Fibroblast of mammary gland (primary cell): ENCODE measurements around the gene LARP4B.

Source experiments
- DNase-seq: peaks from one replicate; pipeline ENCODE4 v3.0.0-alpha.2; 2010; ENCODE audit warnings: low read depth
- H3K4me3 ChIP-seq: 2 replicates; pipeline ENCODE4 v1.5.1; 2011; ENCODE audit warnings: low read depth, mild to moderate bottlenecking, low read length, moderate library complexity; ENCODE audit not compliant: control insufficient read depth
- TF ChIP-seq, protein P1 (sequence below): conservative IDR thresholded peaks from 2 replicates; pipeline ENCODE4 v1.5.1; 2011; ENCODE audit warnings: low read depth, low read length, inconsistent platforms; ENCODE audit not compliant: control insufficient read depth, insufficient read depth

The LARP4B gene

DNA sequence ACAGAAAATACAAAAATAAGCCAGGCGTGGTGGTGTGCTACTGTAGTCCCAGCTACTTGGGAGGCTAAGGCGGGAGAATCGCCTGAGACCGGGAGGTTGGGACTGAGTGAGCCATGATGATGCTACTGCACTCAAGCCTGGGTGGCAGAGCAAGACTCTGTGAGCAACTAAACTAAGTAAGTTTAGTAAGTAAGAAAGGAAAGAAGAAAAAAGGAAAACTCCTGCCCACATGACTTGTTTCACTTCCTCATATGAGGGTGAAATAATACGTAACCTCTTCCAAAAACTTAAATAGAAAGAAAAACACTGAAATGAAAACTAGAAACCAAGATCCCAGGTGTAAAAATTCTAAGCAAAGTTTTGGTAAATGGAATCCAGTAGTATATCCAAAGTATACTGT is 79.6 kb downstream of the LARP4B start:
- TF ChIP-seq, protein P1, sequence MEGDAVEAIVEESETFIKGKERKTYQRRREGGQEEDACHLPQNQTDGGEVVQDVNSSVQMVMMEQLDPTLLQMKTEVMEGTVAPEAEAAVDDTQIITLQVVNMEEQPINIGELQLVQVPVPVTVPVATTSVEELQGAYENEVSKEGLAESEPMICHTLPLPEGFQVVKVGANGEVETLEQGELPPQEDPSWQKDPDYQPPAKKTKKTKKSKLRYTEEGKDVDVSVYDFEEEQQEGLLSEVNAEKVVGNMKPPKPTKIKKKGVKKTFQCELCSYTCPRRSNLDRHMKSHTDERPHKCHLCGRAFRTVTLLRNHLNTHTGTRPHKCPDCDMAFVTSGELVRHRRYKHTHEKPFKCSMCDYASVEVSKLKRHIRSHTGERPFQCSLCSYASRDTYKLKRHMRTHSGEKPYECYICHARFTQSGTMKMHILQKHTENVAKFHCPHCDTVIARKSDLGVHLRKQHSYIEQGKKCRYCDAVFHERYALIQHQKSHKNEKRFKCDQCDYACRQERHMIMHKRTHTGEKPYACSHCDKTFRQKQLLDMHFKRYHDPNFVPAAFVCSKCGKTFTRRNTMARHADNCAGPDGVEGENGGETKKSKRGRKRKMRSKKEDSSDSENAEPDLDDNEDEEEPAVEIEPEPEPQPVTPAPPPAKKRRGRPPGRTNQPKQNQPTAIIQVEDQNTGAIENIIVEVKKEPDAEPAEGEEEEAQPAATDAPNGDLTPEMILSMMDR, result no peak
- no peak for DNase-seq
- no peak overlapping the region for H3K4me3 ChIP-seq

DNA sequence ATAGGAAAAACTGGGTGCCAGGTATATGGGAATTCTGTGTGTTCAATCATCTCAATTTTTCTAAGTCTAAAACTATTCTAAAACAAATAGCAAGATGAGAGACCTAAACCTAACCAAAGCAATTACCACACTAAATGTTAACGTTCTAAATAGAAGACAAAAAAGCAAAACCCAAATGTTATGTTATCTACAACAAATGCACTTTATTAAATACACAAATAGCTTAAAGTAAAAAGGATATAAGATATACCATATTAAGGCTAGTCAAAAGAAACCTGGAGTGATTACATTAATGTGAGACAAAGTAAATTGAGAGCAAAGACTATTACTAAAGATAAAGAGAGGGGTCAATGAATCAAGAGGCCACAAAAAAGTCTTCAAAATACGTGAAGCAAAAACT is 81.4 kb downstream of the LARP4B start:
- DNase-seq, result no peak
- H3K4me3 ChIP-seq, result no peak overlapping the region
- TF ChIP-seq, protein P1, result no peak

DNA sequence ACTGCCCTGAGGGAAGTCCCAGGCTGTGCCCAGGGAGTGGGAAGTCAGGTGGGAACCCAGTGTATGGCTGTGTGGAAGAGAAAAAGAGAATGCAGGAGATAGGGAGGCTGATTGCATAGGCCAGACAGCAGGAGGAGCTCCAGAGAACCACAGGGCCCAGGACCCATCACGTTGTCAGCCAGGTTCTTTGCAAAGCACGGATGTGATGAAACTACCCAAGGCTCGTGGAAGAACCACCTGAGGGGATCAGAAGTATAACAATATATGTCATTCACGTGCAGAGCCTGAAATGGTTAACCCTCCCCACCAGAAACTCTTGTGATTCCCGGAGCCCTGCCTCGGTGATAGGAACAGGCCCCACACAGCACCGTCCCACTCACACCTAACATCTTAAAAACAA is 83.6 kb downstream of the LARP4B start:
- no peak overlapping the region for H3K4me3 ChIP-seq
- TF ChIP-seq, protein P1, result peak; percentile 1
- no peak for DNase-seq

GRCh38 chr10:846126-846685 is 85.3 kb downstream of the LARP4B start:
- no peak for DNase-seq
- TF ChIP-seq, protein P1, result no peak
- no peak overlapping the region for H3K4me3 ChIP-seq

DNA sequence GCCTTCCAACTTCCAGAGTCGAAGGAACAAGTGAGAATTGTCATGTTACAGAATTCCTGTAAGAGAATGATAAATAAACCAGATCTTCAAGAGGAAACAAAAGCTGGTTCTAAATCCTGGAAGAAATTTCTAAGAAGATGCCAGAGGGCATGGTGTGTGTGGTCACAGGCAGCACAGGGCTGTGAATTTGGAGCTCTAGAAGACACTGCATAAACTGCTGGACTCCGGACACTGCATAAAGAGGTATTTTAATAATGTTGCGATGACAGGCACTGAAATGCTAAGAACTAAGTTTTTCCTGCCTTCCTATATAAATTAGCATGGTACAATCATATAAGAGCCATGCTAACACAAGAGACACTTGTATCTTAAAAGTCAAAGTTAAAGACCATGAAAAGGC is 86.0 kb downstream of the LARP4B start:
- H3K4me3 ChIP-seq, result no peak overlapping the region
- no peak for DNase-seq
- TF ChIP-seq, protein P1, result no peak

DNA sequence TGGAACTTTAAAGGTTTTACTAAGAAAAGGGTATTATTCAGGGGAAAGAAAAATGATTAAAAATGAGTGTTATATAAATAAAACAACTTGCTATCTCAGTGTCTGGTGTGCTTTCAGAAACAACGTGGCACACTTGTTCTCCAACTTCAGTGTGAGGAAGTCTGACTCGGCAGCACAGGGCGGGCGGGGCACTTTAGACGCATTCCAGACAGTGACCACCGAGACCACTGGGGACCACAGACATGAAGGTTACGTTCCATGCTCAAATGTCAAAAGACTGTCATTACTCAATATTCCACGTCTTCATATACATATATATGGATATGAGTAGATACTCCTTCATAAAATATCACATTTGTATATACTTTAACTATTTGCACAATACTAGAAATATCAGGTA is 87.0 kb downstream of the LARP4B start:
- DNase-seq, result peak; percentile 31
- TF ChIP-seq, protein P1, result no peak
- H3K4me3 ChIP-seq, result no peak overlapping the region

DNA sequence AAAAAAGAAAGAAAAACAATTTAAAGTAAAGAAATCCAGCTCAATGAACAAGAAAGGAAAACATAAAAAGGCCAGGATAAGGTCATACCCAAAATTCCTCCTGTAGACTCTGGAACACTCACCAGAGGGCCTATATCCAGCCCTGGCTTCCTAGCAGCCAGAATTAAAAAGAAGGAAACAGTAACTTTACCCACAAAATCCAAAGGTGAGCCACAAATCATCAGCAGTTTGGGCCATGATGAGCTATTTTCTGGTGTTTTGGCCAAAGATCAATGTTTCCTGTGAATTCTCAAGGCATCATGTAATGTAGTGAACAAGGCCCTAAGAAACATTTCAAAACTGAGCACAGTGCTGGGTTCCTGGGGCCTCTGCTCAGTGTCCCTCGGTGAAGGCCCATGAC is 87.8 kb downstream of the LARP4B start:
- peak; percentile 14 for DNase-seq
- TF ChIP-seq, protein P1, result no peak
- H3K4me3 ChIP-seq, result no peak overlapping the region
